UCSD-AML1 (cell line): ENCODE results near the gene PGM2.
"Not testable (repeated sequence)": the region's sequence is repeated elsewhere in the genome, so short reads cannot be mapped to it uniquely, and the experiment has no call there.

Experiments
- DNase-seq: peaks from one replicate; lab custom pipeline; 2025; ENCODE audit not compliant: unreplicated experiment; lab: John Stamatoyannopoulos, UW

Gene PGM2

DNA sequence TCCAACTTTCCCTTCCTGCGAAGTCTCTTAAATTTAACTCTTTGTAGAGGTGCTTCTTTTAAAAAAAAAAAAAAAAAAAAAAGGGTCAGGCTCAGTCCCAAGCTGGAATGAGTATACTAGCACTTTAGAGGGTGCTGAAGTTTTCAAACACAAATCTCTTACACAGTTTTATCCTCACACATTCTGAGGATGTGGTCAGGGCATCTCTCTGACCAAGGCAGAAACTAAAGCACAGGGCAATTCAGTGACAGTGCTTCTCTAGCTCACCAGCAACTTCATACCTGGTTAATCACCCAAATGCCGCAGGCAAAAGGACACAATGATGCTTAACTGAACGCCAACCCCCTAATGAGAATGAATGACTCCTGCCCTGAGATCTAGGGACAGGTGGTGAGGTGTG lies 9.8 kb upstream of the PGM2 start:
- DNase-seq = no peak

DNA sequence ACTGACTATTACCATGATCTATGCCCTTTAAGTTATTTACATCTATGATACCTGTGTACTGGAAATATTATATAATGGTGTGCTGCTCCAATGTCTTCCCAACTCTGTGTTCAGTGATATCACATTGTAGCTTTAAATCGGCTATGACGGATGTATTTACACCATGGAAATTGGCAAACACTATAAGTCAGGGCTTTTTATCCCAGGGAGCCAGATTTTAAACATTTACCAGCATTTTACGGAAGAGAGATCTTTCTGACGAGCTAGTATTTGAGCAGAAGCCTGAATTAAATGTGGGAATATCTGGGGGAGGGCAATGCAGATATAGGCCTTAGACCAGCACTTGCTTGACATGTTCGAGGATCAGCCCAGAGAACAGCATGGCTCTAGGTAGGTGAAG lies 7.7 kb upstream of the PGM2 start:
- no peak for DNase-seq

- DNase-seq = not testable (repeated sequence)
Observed at GRCh38 chr4:37820458-37820857, 6.0 kb upstream of the PGM2 start.

GRCh38 chr4:37821953-37822605 lies 4.4 kb upstream of the PGM2 start:
- no peak for DNase-seq

- not testable (repeated sequence) for DNase-seq
Observed at GRCh38 chr4:37825501-37825900, 985 bp upstream of the PGM2 start.

DNA sequence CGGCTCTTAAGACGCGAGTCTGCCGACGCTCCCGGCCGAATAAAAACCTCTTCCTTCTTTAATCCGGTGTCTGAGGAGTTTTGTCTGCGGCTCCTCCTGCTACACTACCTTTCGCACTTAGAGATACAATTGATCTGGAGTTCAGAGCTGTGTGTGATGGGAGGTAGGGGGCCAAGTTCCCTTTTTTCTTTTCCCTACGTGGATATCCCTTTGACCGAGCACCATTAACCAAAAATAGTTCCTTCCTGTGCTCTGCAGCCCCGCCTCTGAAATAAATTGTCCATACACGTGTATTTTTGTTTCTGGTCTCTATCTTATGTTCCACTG lies 555 bp upstream of the PGM2 start:
- DNase-seq = peak; percentile 58

- peak; percentile 55 for DNase-seq
Observed at GRCh38 chr4:37827030-37827685, 672 bp downstream of the PGM2 start.

- DNase-seq = no peak
Observed at GRCh38 chr4:37827802-37828321, 1.4 kb downstream of the PGM2 start.

- DNase-seq = no peak
Observed at GRCh38 chr4:37828843-37829242, 2.4 kb downstream of the PGM2 start.

DNA sequence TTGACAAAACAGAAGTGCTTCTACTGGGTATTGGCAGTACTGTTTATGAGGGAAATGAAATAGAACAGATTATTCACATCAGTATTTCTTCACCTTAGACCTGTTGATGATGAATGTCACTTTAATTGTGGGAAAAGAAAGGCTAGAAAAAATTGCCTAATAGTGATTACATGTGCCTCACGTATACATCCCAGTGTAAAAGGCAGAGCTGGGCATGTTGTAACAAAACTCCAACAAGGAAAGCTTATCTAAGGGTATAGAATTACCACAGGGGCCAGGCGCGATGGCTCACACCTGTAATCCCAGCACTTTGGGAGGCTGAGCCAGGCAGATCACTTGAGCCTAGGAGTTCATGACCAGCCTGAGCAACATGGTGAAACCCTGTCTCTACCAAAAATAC lies 4.2 kb downstream of the PGM2 start:
- DNase-seq = no peak

DNA sequence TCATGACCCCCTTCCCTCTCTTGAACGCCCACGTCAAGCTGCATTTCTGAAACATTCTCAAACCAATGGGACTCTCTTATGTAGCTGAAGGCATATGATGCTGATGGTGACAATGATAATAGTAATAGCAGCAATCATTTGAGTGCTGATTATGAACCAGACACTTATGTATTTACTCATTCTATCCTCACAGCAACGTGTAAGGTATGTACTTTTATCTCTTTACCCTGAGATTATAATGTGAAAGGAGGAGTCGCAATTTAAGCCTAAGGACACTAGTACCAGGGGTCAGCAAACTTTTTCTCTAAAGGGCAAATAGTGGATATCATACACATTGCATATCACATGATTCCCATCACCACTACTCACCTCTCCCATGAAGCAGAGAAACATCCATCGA lies 8.5 kb downstream of the PGM2 start:
- DNase-seq = no peak

DNA sequence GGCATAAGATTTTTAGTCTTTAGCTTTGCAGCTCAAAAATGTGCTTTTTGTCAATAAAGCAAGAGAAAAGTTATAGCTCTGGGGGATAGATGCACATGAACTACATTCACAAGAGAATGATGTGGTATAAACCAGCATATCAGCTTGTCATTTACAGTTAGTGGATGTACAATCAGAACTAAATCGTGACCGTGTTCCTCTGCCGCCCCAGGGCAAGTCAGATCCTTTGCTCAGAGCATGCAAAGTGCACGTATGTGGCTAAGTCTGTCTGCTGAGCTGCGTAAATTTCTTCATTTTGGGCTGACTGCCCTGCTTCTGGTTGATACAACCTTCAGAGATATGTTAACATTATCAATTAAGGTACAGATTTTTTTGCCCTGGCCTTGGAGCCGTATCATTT lies 9.3 kb downstream of the PGM2 start:
- DNase-seq = no peak

GRCh38 chr4:37836274-37836673 lies 9.8 kb downstream of the PGM2 start:
- no peak for DNase-seq

- no peak for DNase-seq
Observed at GRCh38 chr4:37836838-37837440, 10.5 kb downstream of the PGM2 start.

DNA sequence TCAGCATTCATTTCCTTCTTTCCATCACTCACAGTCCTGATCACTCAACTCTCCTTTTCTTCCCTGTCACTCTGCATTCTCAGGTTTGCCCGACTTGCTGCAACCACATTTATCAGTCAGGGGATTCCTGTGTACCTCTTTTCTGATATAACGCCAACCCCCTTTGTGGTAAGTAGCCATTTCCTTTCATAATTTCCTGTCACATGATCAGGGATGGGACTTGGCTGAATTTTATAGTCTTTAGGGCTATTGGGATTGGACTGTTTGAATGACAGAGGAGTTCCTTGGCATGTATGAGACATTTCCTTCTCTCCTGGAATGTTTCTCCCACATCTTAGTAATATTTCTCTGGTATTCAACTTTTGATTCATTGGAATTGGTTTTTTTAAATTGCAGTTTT lies 11.0 kb downstream of the PGM2 start:
- DNase-seq = no peak

DNA sequence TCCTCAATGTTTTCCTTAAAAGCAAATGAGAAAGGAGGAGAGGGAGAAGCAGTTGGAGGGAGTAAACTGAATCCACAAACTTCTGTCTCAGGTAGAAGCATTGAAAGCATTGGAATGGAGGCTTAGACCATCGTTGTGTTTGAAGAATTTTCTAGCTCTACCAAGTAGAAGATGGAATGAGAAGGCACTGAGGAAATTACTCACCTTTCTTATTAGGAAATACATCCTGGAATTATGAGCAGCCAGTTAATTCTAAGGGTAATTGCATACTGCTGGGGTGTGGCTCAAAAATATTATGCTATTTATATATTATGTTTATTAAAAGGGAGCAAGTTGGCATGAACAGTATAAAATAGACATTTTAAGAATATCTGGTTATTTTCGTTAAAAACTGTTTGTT lies 12.9 kb downstream of the PGM2 start:
- no peak for DNase-seq

GRCh38 chr4:37844204-37844603 lies 17.7 kb downstream of the PGM2 start:
- DNase-seq = no peak

DNA sequence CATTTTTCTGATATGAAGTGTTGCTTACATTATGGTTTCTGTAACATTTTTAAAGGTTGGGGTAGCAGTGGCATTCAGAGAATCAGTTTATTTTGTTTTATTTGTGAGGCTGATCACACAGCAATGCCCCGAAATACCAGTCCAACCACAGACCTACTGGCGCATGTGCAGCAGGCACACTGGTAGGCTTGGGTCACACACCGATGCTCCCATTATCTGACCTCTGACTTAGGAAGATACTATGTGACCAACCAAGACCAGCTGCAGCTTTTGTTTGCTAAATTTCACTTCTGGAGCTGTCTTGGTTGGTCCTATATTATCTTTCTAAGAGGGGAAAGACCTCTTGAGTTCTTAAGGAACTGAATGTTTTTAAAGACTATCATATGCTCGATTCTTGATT lies 18.7 kb downstream of the PGM2 start:
- DNase-seq = no peak

GRCh38 chr4:37847311-37847884 lies 20.9 kb downstream of the PGM2 start:
- no peak for DNase-seq

- DNase-seq = no peak
Observed at GRCh38 chr4:37852376-37852775, 25.9 kb downstream of the PGM2 start.

- DNase-seq = no peak
Observed at GRCh38 chr4:37858112-37858511, 31.6 kb downstream of the PGM2 start.

GRCh38 chr4:37858872-37859271 lies 32.4 kb downstream of the PGM2 start:
- DNase-seq = no peak
